MM.1S (cell line): ENCODE data around the gene TPCN2.

ENCODE experiments used
- CTCF ChIP-seq: fragments of 300-600 bp; sonication (generic); IDR thresholded peaks from 2 replicates; pipeline ENCODE4 v1.5.1; 2016; ENCODE audit warnings: antibody characterized with exemption, low read length, mixed read lengths
- EZH2 ChIP-seq: fragments of 300-600 bp; sonication (generic); optimal IDR thresholded peaks from 2 replicates; pipeline ENCODE3; 2017; ENCODE audit warnings: low read depth, mild to moderate bottlenecking, antibody characterized with exemption, low read length, mixed read lengths

DNA sequence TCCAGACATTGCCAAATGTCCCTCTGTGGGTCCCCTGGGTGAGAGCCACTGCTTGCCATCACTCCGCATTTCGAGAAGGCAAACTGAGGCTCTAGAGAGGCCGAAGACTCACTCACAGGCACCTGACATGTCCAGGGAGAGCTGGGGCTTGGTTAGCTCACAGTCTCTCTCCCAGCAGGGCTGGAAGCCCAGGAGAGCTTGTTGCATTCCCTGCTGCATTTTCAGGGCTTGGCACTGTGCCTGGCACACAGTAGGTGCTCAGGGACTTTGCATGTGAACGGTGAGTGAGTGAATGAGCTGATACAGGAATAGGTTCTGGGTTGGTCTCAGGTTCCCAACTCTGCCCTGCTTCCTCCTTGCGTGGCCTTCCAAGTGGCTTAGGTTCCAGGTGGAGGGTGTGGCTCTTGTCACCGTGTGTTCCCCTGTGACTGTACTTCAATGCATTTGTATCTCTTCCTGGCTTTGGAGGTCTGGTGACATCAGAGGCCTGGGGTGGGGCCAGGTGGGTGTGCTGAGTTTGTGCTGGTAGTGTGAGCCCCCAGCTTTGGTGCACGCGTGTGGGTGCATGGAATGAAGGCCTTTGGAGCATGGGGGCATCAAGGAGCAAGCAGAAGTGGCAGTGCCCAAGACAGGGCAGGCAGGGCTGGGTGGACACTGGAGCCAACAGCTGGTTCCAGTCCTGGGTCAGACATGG, 88.6 kb downstream of the TPCN2 start:
- TF ChIP-seq CTCF, result no peak
- TF ChIP-seq EZH2, result no peak
